ENCODE data around the gene REEP1.

- no peak for TF ChIP-seq CTCF (IDR thresholded peaks at IDR 0.05)
- TF ChIP-seq POLR2A (IDR thresholded peaks at IDR 0.05): no peak
Measured at GRCh38 chr2:86378469-86378868, 41.0 kb upstream of the REEP1 start.
